GM19467 (cell line): Measurements from ENCODE around the gene LECT2.

Experiments
- ATAC-seq: cut with Tn5 transposase; IDR thresholded peaks from one replicate; pipeline ENCODE4 v1.9.1; 2021; ENCODE audit warnings: mild to moderate bottlenecking, moderate library complexity; ENCODE audit not compliant: unreplicated experiment

The LECT2 gene

DNA sequence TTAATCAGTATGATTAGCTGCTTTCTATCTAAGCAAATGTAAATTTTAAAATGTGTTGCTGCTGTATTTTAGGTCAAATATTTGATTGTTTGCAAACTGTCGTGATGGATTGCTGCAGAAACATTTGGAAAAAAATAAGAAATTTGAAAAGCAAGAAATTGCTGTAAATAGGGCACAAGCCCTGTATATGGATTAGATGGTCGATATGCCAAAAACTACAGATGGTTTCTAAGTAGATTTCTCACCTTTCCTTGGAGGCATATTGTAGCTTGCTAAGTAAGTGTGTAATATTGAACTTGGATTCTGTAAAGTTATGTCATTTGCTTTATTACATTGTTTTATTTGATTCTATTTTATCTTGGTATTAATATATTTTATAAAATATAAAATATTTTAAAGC lies 13.1 kb downstream of the LECT2 start:
- no peak for ATAC-seq

DNA sequence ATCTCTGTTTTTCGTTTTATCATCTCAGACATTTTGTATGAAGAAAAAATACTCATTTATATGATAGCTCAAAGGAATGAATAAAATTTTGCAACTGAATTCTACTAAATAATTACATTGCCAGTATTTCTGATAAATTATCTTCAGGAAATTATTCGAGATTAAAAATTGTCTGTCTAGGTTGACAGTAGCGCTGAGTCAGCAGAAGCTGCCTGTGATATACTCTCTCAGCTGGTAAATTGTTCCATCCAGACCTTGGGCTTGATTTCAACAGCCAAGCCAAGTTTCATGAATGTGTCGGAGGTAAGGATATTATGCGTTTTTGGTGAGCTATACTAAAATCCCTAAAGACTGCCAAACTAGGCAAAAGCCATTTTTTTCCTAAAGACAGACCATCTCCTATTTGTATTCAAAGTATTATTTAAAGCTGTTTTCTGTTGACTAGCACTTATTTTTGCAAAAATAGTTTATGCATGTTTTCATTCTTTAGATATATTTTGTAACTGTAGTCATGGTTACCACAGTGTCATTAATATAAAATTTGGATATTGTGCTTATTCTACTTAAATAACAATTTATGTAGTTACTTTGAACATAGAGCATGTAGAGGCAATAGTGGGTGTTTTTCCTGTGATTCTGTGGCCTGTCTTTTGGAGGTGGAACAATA lies 17.4 kb downstream of the LECT2 start:
- ATAC-seq, result no peak

DNA sequence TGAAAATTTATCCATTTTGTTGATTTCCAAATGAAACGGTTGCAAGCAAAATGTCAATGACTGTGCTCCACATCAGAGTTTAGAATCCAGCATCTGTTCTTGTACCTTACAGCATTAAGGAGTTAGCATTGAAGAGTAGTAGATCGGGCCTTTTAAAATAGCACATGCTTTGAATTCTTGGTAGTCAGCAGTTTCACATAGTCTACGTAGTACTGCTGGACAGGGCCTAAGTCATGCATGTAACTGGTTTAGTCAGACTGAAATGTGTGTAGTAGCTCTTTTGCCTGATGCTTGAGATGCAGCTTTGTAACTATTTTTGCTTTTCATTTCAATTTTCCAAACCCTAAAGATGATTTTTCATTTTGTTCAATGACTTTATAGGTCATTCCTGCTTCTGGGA lies 19.8 kb downstream of the LECT2 start:
- ATAC-seq, result no peak

DNA sequence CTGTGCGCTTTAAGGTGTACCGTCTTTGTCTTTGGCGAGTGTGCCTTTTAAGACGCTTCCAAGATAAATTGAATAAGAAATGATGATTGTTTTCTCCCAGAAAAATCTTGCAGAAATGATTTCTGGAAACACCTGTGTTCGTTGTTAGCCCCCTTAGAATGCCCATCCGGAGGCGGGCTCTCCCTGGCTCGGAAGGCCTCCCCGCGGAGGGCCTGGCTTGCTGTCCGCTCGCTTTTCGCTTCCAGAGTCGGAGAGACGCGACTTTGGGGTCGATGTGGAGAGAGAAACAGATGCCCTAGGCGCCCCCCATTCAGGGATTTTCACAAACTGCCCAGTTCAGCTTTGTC lies 23.9 kb downstream of the LECT2 start:
- ATAC-seq, result no peak

DNA sequence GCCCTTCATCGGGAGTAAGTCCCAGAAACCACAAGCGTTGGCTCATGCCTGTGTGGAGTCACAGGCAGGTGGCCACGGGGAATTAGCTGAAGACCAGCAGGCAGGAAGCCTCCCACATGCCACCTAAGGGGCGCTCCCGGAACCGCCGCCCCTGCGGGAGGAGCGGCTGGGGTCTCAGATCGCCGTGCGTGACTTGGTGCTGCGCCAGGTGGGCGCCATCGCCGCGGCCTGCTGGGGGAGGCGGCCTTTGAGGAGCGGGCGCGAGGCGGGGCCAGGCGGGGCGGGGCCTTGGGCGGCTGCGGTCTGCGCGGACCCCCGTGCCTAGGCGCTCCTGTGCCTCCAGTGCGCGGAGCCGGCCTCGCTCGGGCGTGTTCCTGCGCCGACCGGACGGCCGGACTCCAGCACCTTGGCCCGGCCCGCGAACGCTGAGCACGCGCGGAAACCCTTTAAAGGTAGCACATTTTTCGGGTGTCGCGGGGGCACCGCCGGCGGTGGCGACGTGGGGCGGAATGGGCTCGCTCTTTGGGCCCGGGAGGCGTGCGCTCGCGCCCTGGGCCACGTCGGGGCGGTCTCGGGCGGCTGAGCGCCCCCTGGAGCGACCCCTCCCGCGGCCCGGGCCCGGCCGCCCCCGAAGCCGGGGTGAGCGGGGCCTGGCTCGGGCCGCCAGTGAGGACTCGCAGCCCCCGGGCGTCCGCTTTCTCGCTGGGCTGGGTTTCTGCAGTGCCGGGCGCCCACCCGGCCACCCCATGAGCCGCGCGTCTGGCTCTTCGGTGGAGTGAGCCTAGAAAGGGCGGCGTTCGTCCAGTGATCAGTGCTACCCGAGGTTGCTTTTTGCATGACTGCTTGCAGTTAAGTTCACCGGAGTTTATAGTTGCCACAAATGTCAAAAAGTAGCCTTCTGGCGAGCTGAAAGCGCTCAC lies 24.5 kb downstream of the LECT2 start:
- ATAC-seq, result no peak

DNA sequence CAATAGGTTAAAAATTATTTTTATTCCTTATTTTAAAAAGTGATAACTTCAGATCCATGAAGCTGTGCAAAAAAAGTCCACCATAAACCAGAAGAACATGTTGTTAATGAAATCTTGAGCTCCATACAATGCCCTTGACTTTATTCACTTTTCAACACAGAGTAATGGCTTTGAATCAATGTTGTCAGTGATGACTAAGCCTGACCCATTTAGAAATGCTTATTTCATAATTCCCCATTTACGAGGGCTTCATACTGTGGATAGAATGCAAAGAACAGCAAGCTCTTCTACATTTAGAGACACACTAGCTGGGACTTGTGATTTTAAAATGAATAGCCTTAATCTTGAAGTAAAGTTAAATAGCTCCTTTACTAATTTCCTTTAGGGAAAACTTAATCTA lies 33.4 kb downstream of the LECT2 start:
- no peak for ATAC-seq

DNA sequence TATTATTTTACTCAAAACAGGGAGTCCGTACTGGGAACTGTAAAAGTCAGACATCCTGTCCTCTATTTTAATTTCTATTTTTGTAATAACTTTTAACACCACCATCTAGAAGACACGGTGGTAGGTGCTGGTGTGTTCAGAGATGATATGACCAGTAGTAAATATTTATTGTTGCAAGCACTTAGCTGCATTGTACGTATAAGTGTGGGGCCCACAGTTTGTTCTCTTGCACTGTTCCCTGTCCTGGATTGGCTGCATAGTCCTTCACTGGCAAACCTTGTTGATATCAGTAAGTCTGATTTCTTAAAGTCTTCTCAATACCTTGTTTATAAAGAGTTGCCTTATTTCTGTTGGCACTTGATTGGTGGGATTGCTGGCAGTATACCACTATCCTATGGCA lies 34.6 kb downstream of the LECT2 start:
- ATAC-seq, result no peak

DNA sequence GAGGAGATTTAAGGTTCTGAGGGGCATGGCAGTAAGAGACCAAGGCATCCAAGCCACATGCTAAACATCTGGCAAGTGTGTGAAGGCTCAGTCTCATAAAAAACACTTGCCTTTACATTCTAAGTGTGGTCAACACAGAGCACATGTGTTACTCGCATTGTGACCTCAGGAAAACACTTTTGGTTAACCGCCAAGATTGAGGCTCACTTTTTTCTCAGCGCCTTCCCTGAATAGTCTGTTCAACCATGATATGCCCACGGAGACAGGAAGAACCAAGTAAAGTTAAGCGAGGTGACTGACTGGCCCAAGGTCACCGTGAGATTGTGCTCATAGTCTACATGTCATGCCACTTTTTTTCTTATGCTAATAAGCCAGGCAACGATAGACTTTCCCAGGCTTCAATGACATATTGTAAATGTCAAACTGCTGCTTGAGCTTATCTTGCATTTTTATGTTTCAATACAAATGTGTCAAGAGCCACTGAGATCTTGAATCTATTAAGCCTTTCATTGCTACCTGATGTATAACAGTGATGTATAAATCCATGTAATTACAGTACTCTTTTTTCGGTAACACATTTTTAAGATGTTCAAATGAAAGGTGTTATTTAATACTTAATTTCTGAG lies 38.0 kb downstream of the LECT2 start:
- no peak for ATAC-seq

DNA sequence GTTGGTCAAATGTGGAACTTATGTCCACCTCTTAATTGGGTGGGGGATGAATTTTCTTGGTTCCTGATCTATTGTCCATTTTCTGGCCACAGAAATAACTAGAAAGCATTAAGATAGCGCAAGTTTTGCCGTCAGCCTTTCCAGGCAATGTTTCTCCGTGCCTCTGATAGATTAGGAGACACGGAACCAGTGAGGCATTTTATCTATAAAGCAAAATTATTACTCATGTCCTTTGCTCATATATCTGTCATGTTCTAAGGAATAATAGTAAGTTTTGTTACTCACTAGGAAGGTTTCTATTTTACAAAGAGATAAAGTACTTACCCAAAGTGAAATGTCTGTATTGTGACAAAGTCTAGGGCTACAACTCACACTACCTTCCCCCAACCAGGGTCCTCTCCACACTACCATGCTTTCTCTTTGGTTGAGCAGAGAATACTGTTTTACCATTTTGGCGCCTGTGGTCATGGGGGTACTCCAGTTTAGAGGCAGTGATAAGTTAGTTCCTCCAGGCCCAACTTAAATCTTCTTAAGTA lies 39.2 kb downstream of the LECT2 start:
- ATAC-seq, result no peak

DNA sequence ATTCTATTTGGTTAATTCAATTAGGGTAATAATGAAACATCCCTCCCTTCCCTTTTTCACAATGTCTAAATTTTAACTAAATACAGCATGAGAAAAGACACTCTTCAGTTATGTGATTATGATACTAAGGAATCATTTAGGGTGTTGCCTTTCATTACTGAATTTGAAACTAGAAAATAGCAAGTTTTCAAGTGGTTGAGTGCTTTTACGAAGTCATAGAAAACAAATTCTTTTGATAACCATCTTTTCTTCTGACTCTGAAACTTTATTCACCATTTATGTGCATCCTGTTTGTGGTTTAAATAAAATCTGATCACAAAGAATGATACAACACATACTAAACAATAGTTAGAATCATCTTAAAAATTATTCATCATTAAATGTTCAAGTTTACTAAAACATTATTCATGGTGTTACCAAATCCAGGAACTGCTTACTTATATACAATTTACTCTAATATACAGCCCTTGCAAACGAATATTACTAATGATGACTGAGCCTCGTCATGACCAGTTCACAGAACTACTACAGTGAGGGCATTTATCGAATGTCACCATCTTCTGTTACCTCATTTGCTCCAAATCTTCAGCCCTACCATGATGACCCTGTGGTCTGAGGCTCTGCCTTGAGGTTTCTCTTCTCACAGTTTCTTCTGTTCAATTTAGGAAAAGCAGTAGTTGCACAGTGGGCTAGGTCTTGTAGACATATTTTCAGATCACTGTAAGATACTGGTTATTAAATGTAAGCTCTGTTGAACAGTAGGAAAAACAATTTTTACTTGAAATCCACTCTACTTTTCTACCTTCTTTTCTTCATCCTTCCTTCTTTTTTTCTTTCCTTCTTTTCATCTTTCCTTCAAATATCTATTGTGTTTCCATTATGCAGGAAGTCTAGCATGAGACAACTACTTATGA lies 40.8 kb downstream of the LECT2 start:
- no peak for ATAC-seq

DNA sequence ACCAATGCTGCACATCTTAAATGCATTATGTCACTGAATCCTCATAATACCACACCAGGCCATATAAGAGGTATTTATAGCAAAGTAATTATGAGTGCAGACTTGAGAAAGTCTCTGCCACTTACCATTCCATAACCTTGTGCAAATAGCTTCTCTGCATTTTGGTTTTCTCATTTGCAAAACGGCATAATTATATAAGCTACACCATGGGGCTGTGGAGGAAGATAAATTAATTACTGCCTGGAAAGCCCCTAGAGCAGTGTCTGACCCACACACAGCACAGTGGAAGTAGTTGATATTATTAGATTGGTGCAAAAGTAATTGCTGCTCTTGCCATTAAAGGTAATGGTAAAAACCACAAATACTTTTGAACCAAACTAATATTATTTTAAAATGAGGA lies 49.6 kb downstream of the LECT2 start:
- ATAC-seq, result no peak

DNA sequence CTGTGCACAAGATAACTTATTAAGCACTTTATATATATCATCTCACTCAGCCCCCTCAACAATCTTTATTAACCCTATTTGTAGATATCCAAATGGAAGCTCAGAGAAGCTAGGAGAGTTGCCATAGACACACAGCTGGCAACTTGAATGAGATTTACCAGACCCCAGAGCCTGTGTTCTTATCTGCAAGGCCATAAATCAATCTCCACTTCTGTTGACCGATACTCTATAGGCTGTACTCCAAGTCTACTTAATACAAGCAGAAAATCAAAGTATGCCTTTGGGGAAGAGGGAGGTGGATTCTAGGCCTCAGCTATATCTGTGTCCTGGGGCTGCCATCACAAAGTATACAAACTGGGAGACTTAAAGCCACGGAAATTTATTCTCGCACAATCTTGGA lies 53.1 kb downstream of the LECT2 start:
- no peak for ATAC-seq

DNA sequence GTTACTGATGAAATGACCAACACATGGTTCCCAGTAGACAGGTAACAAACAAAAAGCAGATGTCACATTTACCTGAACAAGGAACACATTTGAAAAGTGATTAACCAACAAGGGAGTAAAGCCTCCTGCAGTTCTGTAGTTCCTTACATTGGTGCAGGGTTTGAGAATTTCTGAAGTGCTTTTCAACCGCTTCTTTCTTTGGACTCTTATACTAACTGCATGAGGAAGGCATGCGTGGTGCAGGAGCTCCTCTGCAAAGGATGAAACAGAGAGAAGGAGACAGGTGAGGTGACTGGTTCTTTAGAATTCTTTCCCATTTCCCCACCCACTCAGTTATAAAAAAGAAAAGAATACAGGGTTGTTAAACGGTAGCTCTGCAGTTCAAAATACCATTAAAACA lies 54.5 kb downstream of the LECT2 start:
- no peak for ATAC-seq

DNA sequence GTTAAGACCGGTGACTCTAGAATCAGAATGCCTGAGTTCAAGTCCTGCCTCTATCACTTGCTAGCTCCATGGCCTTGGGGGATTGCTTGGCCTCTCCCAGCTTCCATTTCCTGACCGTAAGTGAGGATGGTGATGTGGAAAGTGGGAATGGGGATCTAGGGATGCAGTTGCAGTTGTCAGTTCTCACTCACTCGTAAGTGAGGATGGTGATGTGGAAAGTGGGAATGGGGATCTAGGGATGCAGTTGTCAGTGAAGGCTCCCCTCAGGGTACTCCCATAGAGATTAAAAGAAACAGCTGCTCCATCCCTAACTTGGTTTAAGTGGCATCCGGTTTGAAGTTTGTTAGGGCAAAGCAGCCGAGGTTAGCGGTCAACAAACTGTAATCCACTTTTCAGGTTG lies 56.1 kb downstream of the LECT2 start:
- ATAC-seq, result no peak
